PC-3 (cell line): ENCODE measurements around the gene FAM156A. TPM values are rescaled to one million over a fixed set of nuclear protein-coding genes. Genes with fewer than 3 reads are reported as not detected.
"Not testable (repeated sequence)": the region's sequence is repeated elsewhere in the genome, so short reads cannot be mapped to it uniquely, and the experiment has no call there.

Experiments used
- ATAC-seq: fragments of 200-7000 bp; cut with Tn5 transposase; 2 replicates; pipeline ENCODE4 v1.9.1; 2020; ENCODE audit warnings: mild to moderate bottlenecking, moderate library complexity
- BruUV-seq: library from RNA; stranded (reverse); fragments of 400-500 nt; replicated peaks from 2 replicates; lab custom pipeline; 2021; lab: Mats Ljungman, UMichigan
- CTCF ChIA-PET: fragments of 300-600 bp; sonication (Branson Sonifier 250); formaldehyde crosslinking; loops from one replicate; lab custom pipeline; 2022; ENCODE audit warnings: antibody characterized with exemption; lab: Charles Lee
- POLR2A ChIA-PET: fragments of 300-600 bp; sonication (Branson Sonifier 250); formaldehyde crosslinking; loops from one replicate; lab custom pipeline; 2022; ENCODE audit warnings: antibody characterized with exemption; ENCODE audit not compliant: unreplicated experiment; lab: Charles Lee
- DNase-seq: peaks from one replicate; pipeline ENCODE4 v3.0.0-alpha.2; 2015
- H2AFZ ChIP-seq: fragments of 300-600 bp; sonication (generic); 2 replicates; pipeline ENCODE4 v1.6.0; 2016; ENCODE audit warnings: antibody characterized with exemption, low read length
- H3F3A ChIP-seq: fragments of 300-600 bp; sonication (generic); one replicate; pipeline ENCODE4 v1.6.0; 2017; ENCODE audit warnings: antibody characterized with exemption, low read length, control low read depth, mild to moderate bottlenecking; ENCODE audit not compliant: unreplicated experiment
- H3K27ac ChIP-seq: fragments of 300-600 bp; sonication (generic); 2 replicates; pipeline ENCODE4 v1.5.1; 2016; ENCODE audit warnings: mild to moderate bottlenecking, low read length
- H3K27me3 ChIP-seq: fragments of 300-600 bp; sonication (generic); 2 replicates; pipeline ENCODE4 v1.6.1; 2016; ENCODE audit warnings: low read length, mixed read lengths
- H3K36me3 ChIP-seq: fragments of 300-600 bp; sonication (generic); 2 replicates; pipeline ENCODE4 v1.6.1; 2016; ENCODE audit warnings: low read depth, mixed run types, low read length, mixed read lengths
- H3K4me1 ChIP-seq: fragments of 300-600 bp; sonication (generic); 2 replicates; pipeline ENCODE4 v1.5.1; 2016; ENCODE audit warnings: low read length; ENCODE audit not compliant: insufficient read depth
- H3K4me2 ChIP-seq: fragments of 300-600 bp; sonication (generic); 2 replicates; pipeline ENCODE4 v1.6.0; 2016; ENCODE audit warnings: low read length
- H3K4me3 ChIP-seq: fragments of 300-600 bp; sonication (generic); 2 replicates; pipeline ENCODE4 v1.5.1; 2016; ENCODE audit warnings: mild to moderate bottlenecking, low read length, mixed read lengths
- H3K79me2 ChIP-seq: fragments of 300-600 bp; sonication (generic); 2 replicates; pipeline ENCODE4 v1.6.1; 2017; ENCODE audit warnings: low read length, mixed read lengths
- H3K9ac ChIP-seq: fragments of 300-600 bp; sonication (generic); 2 replicates; pipeline ENCODE4 v1.6.0; 2016; ENCODE audit warnings: mild to moderate bottlenecking, low read length
- H3K9me2 ChIP-seq: fragments of 300-600 bp; sonication (generic); replicated peaks from 2 replicates; pipeline ENCODE4 v1.6.1; 2016; ENCODE audit warnings: mixed run types, low read length, mixed read lengths
- H3K9me3 ChIP-seq: fragments of 300-600 bp; sonication (generic); 2 replicates; pipeline ENCODE4 v1.6.1; 2016; ENCODE audit warnings: low read length, mixed read lengths
- H4K20me1 ChIP-seq: fragments of 300-600 bp; sonication (generic); 2 replicates; pipeline ENCODE4 v1.6.1; 2016; ENCODE audit warnings: low read length, mixed read lengths
- EZH2 ChIP-seq: fragments of 300-600 bp; sonication (generic); IDR thresholded peaks from one replicate; pipeline ENCODE4 v1.6.1; 2017; ENCODE audit warnings: antibody characterized with exemption, mild to moderate bottlenecking, low read length; ENCODE audit not compliant: unreplicated experiment
- EZH2phosphoT487 ChIP-seq: fragments of 300-600 bp; sonication (generic); IDR thresholded peaks from 2 replicates; pipeline ENCODE4 v1.6.1; 2018; ENCODE audit warnings: mild to moderate bottlenecking, antibody characterized with exemption, low read length, borderline replicate concordance
- intact Hi-C: fragments of 100-400 bp; cut with micrococcal nuclease; formaldehyde crosslinking; loops from 2 replicates; pipeline ENCODE4 v1.9.0; 2023
- total RNA-seq: library from RNA; depleted of rRNA; stranded (reverse); fragments of >200 nt; gene quantifications from 2 replicates; pipeline ENCODE4 v1.2.3, GENCODE V29; 2014
- TF ChIP-seq, protein P1 (sequence below): fragments of 300-600 bp; sonication (generic); conservative IDR thresholded peaks from 2 replicates; pipeline ENCODE4 v1.5.1; 2017; ENCODE audit warnings: antibody characterized with exemption, low read depth, mild to moderate bottlenecking, low read length

The FAM156A gene
- total RNA-seq, 1 experiment from 2014 or later: 21.1 TPM

GRCh38 chrX:52990848-52991247 lies 32.5 kb upstream of the FAM156A start:
- POLR2A ChIA-PET: no interaction called here
- Histone ChIP-seq H3K27ac (no peak overlapping the region), H3F3A (no peaks in the 10 kb centered on the region), H3K9me2 (no peaks in the 10 kb centered on the region), H4K20me1 (no peaks in the 10 kb centered on the region), H3K27me3 (no peaks in the 10 kb centered on the region), H3K9me3 (no peaks in the 10 kb centered on the region), H2AFZ (no peak overlapping the region), H3K4me1 (peaks cover 17% of the 10 kb centered on the region; the same call in 1 of the 2 replicates), H3K4me2 (no peak overlapping the region), H3K79me2 (peaks cover 17% of the 10 kb centered on the region), H3K36me3 (no peaks in the 10 kb centered on the region), H3K4me3 (no peak overlapping the region), H3K9ac (no peak overlapping the region)
- no TSS peak for BruUV-seq
- CTCF ChIA-PET: no interaction called here
- intact Hi-C loops: no loop called here
- no peak for DNase-seq
- TF ChIP-seq EZH2 (no peak), EZH2phosphoT487 (no peak)
- TF ChIP-seq, protein P1, sequence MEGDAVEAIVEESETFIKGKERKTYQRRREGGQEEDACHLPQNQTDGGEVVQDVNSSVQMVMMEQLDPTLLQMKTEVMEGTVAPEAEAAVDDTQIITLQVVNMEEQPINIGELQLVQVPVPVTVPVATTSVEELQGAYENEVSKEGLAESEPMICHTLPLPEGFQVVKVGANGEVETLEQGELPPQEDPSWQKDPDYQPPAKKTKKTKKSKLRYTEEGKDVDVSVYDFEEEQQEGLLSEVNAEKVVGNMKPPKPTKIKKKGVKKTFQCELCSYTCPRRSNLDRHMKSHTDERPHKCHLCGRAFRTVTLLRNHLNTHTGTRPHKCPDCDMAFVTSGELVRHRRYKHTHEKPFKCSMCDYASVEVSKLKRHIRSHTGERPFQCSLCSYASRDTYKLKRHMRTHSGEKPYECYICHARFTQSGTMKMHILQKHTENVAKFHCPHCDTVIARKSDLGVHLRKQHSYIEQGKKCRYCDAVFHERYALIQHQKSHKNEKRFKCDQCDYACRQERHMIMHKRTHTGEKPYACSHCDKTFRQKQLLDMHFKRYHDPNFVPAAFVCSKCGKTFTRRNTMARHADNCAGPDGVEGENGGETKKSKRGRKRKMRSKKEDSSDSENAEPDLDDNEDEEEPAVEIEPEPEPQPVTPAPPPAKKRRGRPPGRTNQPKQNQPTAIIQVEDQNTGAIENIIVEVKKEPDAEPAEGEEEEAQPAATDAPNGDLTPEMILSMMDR: no peak
- ATAC-seq: no peak

GRCh38 chrX:52990011-52990631 lies 31.8 kb upstream of the FAM156A start:
- DNase-seq (peak; percentile 63), ATAC-seq (peak; percentile 78)
- H4K20me1 ChIP-seq, BruUV-seq, H3K4me3 ChIP-seq, H3K9me3 ChIP-seq, POLR2A ChIA-PET, H3K27ac ChIP-seq, H3K9me2 ChIP-seq, H3F3A ChIP-seq, H3K9ac ChIP-seq, CTCF ChIA-PET, H3K27me3 ChIP-seq, H2AFZ ChIP-seq, intact Hi-C loops, H3K4me2 ChIP-seq, H3K36me3 ChIP-seq: not testable (repeated sequence)
- Histone ChIP-seq H3K4me1 (peaks cover 16% of the 10 kb centered on the region; the same call in 1 of the 2 replicates), H3K79me2 (peaks cover 17% of the 10 kb centered on the region)
- TF ChIP-seq, protein P1: peak; percentile 66
